Measurements from ENCODE around the gene ERVH48-1.

ERVH48-1 gene

DNA sequence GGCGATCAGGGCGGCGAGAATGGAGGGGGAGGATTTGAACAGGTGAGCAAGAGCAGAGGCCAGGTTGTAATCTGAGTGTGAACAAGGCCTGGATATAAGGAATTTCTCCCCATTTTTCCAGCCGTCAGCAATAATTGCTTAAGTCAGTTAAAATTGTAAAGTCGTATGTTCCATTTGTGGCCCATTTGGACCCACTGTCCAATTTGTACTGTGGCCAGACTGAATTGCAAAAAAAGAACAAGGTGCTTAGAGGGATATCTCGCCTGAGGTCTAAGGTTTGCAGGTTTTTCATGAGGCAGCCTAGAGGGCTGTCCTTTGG, 1.0 kb downstream of the ERVH48-1 start:
- TF ChIP-seq, protein P1, sequence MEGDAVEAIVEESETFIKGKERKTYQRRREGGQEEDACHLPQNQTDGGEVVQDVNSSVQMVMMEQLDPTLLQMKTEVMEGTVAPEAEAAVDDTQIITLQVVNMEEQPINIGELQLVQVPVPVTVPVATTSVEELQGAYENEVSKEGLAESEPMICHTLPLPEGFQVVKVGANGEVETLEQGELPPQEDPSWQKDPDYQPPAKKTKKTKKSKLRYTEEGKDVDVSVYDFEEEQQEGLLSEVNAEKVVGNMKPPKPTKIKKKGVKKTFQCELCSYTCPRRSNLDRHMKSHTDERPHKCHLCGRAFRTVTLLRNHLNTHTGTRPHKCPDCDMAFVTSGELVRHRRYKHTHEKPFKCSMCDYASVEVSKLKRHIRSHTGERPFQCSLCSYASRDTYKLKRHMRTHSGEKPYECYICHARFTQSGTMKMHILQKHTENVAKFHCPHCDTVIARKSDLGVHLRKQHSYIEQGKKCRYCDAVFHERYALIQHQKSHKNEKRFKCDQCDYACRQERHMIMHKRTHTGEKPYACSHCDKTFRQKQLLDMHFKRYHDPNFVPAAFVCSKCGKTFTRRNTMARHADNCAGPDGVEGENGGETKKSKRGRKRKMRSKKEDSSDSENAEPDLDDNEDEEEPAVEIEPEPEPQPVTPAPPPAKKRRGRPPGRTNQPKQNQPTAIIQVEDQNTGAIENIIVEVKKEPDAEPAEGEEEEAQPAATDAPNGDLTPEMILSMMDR (IDR thresholded peaks at IDR 0.05; ENCODE audit: poor library complexity, severe bottlenecking): no peak
- Histone ChIP-seq H3K4me1 (ENCODE audit: insufficient read depth, poor library complexity, severe bottlenecking) (peaks cover 6% of the 10 kb centered on the region), H3K27me3 (ENCODE audit: insufficient read depth, poor library complexity, severe bottlenecking) (no peaks in the 10 kb centered on the region), H3K27ac (ENCODE audit: poor library complexity, severe bottlenecking) (peak overlapping the region; percentile 32), H3K4me3 (ENCODE audit: severe bottlenecking) (no peak overlapping the region), H3K36me3 (ENCODE audit: low read depth) (no peaks in the 10 kb centered on the region), H3K9me3 (ENCODE audit: severe bottlenecking) (no peaks in the 10 kb centered on the region)
- no peak for ATAC-seq (ENCODE audit: low read depth)
- no peak for DNase-seq (ENCODE audit: low spot score)

DNA sequence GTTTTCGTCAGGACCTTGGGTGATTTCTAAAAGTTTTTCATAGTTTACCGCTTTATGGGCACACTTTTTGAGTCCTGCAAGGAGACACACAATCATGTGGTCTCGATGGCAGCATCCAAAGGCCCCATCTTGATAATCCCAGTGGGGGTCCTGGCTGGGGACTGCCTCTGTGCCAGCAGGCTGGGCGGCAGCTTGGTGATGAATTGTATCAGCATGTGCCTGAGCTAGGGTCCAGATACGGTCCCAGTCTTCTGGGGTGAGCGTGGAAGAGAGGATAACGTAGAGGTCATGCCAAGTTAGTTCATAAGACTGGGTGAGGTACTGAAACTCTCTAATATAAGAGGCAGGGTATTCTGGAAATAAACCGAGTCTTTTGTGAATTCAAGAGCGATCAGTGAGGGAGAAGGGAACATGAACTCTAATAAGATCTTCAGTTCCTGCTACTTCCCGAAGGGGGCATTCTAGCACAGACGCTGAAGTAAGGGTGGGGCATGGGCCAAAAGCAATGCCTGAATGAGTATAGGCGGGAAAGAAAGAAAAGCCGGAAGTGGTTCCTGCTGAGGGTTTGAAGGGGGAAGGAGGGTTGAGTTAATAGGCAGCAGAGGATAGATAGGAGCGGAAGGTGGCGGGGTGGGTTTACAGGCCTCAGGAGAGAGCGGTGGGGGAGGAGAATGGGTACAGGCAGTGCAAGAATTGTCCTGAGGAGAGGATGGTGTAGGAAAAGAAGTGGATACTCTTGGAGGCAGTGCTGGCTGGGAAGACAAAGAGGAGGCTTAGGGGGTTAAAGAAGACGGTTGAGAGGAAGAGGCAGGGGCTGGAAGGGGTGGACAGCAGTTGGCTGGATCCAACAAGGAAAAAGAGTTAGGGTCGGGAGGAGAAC, 1.6 kb downstream of the ERVH48-1 start:
- peak; percentile 92 for ATAC-seq (ENCODE audit: low read depth)
- Histone ChIP-seq H3K4me1 (ENCODE audit: insufficient read depth, poor library complexity, severe bottlenecking) (peaks cover 6% of the 10 kb centered on the region), H3K27me3 (ENCODE audit: insufficient read depth, poor library complexity, severe bottlenecking) (no peaks in the 10 kb centered on the region), H3K36me3 (ENCODE audit: low read depth) (no peaks in the 10 kb centered on the region), H3K4me3 (ENCODE audit: severe bottlenecking) (no peak overlapping the region), H3K9me3 (ENCODE audit: severe bottlenecking) (no peaks in the 10 kb centered on the region), H3K27ac (ENCODE audit: poor library complexity, severe bottlenecking) (peak overlapping the region; percentile 32)
- TF ChIP-seq, protein P1 (IDR thresholded peaks at IDR 0.05; ENCODE audit: poor library complexity, severe bottlenecking): peak; percentile 96
- no peak for DNase-seq (ENCODE audit: low spot score)

DNA sequence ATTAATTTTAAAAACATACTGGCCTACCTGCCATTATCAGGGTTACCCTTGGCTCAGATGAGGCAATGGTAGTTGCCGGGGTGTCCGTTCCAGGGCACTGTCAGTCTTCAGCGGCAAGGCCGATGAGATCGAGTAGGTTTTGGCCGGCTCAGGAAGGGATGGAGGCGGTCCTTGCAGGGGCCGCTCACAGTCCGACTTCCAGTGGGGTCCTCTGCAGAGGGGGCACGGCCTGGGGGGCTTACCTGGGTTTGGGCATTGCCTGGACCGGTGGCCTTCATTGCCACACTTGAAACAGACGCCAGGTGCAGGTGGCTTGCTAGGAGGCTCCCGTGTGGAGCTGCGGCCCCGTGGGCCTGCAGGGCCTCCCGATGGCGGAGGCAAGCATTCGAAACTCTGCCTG, 2.5 kb downstream of the ERVH48-1 start:
- H3K27me3 ChIP-seq (ENCODE audit: insufficient read depth, poor library complexity, severe bottlenecking): no peaks in the 10 kb centered on the region
- TF ChIP-seq, protein P1 (IDR thresholded peaks at IDR 0.05; ENCODE audit: poor library complexity, severe bottlenecking): no peak
- ATAC-seq (ENCODE audit: low read depth) (no peak), DNase-seq (ENCODE audit: low spot score) (no peak)
- peaks cover 6% of the 10 kb centered on the region for H3K4me1 ChIP-seq (ENCODE audit: insufficient read depth, poor library complexity, severe bottlenecking)
- no peaks in the 10 kb centered on the region for H3K9me3 ChIP-seq (ENCODE audit: severe bottlenecking)
- H3K4me3 ChIP-seq (ENCODE audit: severe bottlenecking): no peak overlapping the region
- H3K27ac ChIP-seq (ENCODE audit: poor library complexity, severe bottlenecking): no peak overlapping the region
- no peaks in the 10 kb centered on the region for H3K36me3 ChIP-seq (ENCODE audit: low read depth)

DNA sequence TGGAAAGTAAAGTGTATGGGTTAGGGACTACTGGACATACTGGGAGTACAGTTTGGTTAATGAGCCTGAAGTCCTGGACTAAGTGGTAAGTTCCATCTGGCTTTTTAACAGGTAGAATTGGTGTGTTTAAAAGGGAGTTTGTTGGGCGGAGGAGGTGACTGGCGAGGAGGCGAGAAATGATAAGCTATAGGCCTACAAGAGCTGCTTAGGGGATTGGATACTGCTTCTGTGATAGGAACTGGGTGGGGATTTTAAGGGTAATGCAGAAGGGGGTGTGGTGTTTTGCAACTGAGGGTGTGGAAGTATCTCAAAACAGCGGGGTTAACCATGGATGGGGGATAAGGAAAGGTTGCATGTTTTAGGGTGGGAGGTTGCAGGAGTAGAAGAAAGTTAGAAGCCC, 3.5 kb downstream of the ERVH48-1 start:
- Histone ChIP-seq H3K4me3 (ENCODE audit: severe bottlenecking) (no peak overlapping the region), H3K27me3 (ENCODE audit: insufficient read depth, poor library complexity, severe bottlenecking) (no peaks in the 10 kb centered on the region), H3K36me3 (ENCODE audit: low read depth) (no peaks in the 10 kb centered on the region), H3K9me3 (ENCODE audit: severe bottlenecking) (no peaks in the 10 kb centered on the region), H3K4me1 (ENCODE audit: insufficient read depth, poor library complexity, severe bottlenecking) (peaks cover 6% of the 10 kb centered on the region), H3K27ac (ENCODE audit: poor library complexity, severe bottlenecking) (no peak overlapping the region)
- TF ChIP-seq, protein P1 (IDR thresholded peaks at IDR 0.05; ENCODE audit: poor library complexity, severe bottlenecking): no peak
- ATAC-seq (ENCODE audit: low read depth) (no peak), DNase-seq (ENCODE audit: low spot score) (no peak)

DNA sequence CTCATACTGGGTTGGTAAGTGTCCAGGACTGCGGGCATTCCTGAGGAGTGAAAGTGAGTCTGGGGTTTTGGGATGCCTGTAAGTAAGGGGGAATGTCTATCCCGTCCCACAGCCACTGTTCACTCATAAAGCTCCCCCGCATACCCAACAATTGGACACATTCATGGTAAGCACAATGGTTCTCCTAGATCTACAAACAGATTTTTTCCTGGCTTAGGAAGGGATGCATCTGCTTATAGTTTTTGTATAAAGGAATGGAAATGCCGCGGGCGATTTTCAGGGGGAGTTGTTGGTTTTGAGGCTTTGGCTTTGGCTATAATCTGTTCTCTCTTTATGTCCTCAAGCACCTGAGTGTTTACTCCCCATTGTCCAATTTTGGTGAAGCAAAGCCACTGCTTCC, 7.1 kb downstream of the ERVH48-1 start:
- ATAC-seq (ENCODE audit: low read depth) (no peak), DNase-seq (ENCODE audit: low spot score) (no peak)
- TF ChIP-seq, protein P1 (IDR thresholded peaks at IDR 0.05; ENCODE audit: poor library complexity, severe bottlenecking): no peak
- no peak overlapping the region for H3K27ac ChIP-seq (ENCODE audit: poor library complexity, severe bottlenecking)
- no peaks in the 10 kb centered on the region; the same call in 1 of the 2 replicates for H3K36me3 ChIP-seq (ENCODE audit: low read depth)
- no peaks in the 10 kb centered on the region for H3K27me3 ChIP-seq (ENCODE audit: insufficient read depth, poor library complexity, severe bottlenecking)
- no peaks in the 10 kb centered on the region for H3K9me3 ChIP-seq (ENCODE audit: severe bottlenecking)
- H3K4me1 ChIP-seq (ENCODE audit: insufficient read depth, poor library complexity, severe bottlenecking): no peaks in the 10 kb centered on the region
- no peak overlapping the region for H3K4me3 ChIP-seq (ENCODE audit: severe bottlenecking)

Data from RWPE2 (cell line).